Kasumi-1 (cell line): ENCODE measurements around the gene PFN3.

Experiments used
- DNase-seq, 2 experiments: peaks; one replicate each; lab custom pipeline; 2025; lab: John Stamatoyannopoulos, UW

The PFN3 gene, protein sequence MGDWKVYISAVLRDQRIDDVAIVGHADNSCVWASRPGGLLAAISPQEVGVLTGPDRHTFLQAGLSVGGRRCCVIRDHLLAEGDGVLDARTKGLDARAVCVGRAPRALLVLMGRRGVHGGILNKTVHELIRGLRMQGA

DNA sequence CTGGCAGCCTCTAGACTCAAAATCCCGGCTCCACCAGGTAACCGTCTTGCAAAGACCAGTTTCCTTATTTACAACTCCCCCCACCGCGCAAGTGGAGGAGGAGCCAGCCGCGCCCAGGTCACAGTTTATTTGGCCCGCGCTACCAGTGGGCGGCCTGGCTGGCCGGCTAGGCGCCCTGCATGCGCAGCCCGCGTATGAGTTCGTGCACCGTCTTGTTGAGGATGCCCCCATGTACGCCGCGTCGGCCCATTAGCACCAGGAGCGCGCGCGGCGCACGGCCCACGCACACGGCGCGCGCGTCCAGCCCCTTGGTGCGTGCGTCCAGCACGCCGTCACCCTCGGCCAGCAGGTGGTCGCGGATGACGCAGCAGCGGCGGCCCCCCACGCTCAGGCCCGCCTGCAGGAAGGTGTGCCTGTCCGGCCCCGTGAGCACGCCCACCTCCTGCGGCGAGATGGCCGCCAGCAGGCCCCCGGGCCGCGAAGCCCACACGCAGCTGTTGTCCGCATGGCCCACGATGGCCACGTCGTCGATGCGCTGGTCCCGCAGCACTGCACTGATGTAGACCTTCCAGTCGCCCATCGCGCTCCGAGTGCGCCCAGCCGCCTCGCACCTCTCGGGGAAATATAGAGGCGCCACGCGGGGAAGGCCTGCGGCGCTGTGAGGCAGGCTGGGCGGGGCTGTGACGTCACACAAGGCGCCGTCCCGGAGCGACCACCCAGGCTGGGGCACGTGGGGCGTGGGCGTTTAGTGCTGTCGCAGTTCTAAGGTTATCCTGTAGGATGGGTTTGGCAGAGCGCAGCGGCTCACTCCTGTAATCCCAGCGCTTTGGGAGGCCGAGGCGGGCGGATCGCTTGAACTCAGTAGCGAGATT, at the start of gene PFN3:
PFN3 (minus strand) TSS at position 665 of the 872 bp plus-strand sequence; CDS start at position 580, 85 bp downstream.
- no peak for DNase-seq

DNA sequence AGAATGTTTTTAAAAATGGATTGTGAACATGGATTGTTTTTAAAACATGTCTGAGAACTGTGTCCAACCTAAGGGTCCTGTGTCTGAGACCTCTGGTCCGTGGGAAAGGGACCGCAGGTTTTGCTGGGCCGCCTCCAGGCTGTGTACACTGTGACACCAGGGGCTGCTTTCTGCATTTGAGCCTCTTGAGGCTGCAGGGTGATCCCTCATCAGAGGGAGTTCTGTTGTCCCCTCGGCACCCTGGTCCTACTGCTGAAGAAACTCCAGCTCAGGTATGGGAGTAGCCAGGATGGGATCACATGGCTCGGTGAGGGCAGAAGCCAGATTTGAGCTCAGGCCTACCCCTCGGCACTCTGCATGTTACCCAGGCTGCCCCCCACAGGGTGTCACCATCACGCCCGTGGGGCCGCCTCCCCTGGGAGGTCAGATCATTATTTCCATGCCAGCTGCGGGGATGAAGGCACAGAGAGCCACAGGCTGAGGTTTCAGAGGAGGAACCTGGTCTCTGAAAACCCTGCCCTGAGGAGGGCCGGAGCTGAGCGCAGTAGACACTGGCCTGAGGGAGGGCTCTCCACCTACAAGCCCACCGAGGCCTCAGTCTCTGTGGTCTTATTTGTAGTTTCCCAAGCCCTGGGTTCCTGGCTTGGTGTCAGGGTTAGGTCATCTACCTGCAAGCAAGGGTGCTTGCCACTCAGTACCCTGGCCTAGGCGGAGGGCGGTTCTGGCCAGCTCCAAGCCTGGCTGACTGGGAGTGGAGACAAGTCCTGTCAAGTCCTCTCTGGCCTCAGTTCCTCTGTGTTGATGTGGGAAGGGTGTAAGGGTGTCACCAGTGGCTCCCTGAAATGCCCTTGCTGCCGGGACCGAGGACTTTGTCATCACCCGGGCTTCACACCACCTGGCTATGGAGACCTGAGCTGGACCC, 48.9 kb upstream of the PFN3 start:
- no peak for DNase-seq

DNA sequence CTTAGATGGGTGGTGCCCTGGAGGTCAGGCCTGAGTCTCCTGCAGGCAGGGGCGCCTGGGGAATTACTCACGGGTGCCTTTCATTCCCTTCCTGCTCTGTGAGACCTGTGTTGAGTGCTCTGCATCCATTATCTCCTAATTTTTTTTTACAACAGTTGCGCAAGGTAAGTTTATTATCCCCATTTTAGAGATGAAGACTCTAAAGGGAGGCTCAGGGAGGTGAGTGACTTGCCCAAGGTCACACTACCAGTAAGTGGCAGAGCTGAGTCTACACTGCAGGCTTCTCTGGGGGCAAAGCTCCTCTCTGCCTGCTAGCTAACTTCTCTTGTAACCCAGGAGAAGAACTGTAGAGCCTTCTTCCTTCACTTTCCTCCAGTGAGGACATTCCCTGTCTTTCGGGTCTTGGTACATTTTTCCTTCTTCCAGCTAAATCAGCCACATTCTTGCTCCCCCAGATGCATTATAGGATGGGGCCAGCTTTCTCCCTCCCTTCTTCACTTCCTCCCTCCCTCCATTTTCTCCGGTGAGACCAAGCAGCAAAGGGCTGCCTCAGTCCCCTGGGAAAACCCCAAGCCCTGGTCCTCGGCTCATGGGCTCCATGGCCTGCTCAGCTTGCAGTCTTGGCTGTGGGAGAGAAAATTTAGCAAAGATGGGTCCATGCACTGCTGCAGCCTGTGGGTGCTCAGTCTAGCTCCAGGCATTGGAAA, 47.9 kb upstream of the PFN3 start:
- no peak for DNase-seq

- DNase-seq: no peak
Observed at GRCh38 chr5:177447611-177448243, 47.3 kb upstream of the PFN3 start.

- DNase-seq: peak in 1 of 2 experiments; percentile 27
Observed at GRCh38 chr5:177447066-177447610, 46.7 kb upstream of the PFN3 start.

- DNase-seq: peak; percentile 53 to 57
Observed at GRCh38 chr5:177446200-177447065, 46.0 kb upstream of the PFN3 start, which contains the start of gene PRR7. PRR7 (plus strand) TSS chr5:177446814; CDS start chr5:177455068, 8,254 bp downstream.

- no peak for DNase-seq
Observed at GRCh38 chr5:177445917-177446199, 45.4 kb upstream of the PFN3 start.

- no peak for DNase-seq
Observed at GRCh38 chr5:177445052-177445916, 44.8 kb upstream of the PFN3 start.

- no peak for DNase-seq
Observed at GRCh38 chr5:177444106-177445051, 43.9 kb upstream of the PFN3 start.

- no peak for DNase-seq
Observed at GRCh38 chr5:177443144-177443983, 42.9 kb upstream of the PFN3 start.

GRCh38 chr5:177442066-177442826, 41.8 kb upstream of the PFN3 start:
- no peak for DNase-seq

- DNase-seq: no peak
Observed at GRCh38 chr5:177440990-177441780, 40.7 kb upstream of the PFN3 start.

DNA sequence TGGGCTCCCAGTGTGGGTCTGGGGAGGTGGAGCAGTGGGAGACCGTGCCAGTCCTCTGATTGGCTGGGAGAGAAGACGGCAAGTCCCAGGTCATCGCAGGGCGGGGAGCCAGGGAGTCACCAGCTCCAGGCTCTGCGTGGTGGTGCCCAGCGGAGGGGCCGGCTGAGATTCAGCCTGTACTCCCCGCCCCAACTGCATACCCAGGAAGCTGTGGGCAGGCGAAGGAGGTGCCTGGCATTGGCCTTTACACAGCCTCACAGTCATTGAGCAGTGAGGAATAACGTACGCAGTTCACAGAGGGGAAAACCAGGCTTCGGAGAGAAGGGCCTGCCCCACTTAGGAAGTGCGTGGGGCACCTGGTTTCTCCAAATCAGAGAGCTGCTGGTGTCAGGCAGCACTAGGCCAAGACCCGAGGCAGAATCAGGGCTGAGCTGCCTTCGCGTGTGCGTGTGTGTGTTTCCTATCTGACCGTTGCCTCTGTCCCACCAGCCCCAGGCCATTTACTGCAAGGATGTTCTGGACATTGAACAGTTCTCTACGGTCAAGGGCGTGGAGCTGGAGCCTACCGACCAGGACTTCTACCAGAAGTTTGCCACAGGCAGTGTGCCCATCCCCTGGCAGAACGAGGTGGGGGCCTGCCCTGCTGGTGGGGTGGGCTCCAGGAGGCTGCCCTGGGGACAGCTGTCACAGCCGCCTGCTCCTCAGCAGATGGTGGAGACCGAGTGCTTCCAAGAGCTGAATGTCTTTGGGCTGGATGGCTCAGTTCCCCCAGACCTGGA, 39.9 kb upstream of the PFN3 start:
- no peak for DNase-seq

GRCh38 chr5:177439518-177440053, 39.1 kb upstream of the PFN3 start:
- DNase-seq: no peak
